Keratinocyte (primary cell): ENCODE measurements around the gene MTRF1. TPM values are rescaled to one million over a fixed set of nuclear protein-coding genes. Genes with fewer than 3 reads are reported as not detected.
"Not testable (repeated sequence)": the region's sequence is repeated elsewhere in the genome, so short reads cannot be mapped to it uniquely, and the experiment has no call there.

Experiments used
- DNase-seq: peaks from one replicate; pipeline ENCODE4 v3.0.0-alpha.2; 2011; ENCODE audit warnings: low read depth, missing footprints, low spot score
- FAIRE-seq: peaks from 2 replicates; lab custom pipeline; 2011; peaks lifted over from hg19 to GRCh38; lab: Jason Lieb, UNC
- H2AFZ ChIP-seq: 2 replicates; pipeline ENCODE4 v1.6.0; 2012; ENCODE audit warnings: low read length, control low read depth, inconsistent platforms; ENCODE audit not compliant: control insufficient read depth
- H3K27ac ChIP-seq: 2 replicates; pipeline ENCODE4 v1.5.1; 2011; ENCODE audit warnings: low read length; ENCODE audit not compliant: control insufficient read depth, insufficient read depth
- H3K27me3 ChIP-seq: 3 replicates; pipeline ENCODE4 v1.6.0; 2011; ENCODE audit warnings: low read length; ENCODE audit not compliant: control insufficient read depth, insufficient read depth; ENCODE audit errors: extremely low read depth
- H3K36me3 ChIP-seq, 2 experiments: 2 replicates in 1 of 2; 3 replicates in 1 of 2; pipeline ENCODE4 v1.5.1; 2011; ENCODE audit warnings: low read length in 2 of 2, mild to moderate bottlenecking in 1 of 2; ENCODE audit not compliant: control insufficient read depth in 2 of 2, insufficient read depth in 2 of 2; ENCODE audit errors: extremely low read depth in 1 of 2
- H3K4me1 ChIP-seq: 3 replicates; pipeline ENCODE4 v1.5.1; 2011; ENCODE audit warnings: low read length; ENCODE audit not compliant: control insufficient read depth, insufficient read depth; ENCODE audit errors: extremely low read depth
- H3K4me2 ChIP-seq: 3 replicates; pipeline ENCODE4 v1.6.0; 2011; ENCODE audit warnings: low read depth, low read length; ENCODE audit not compliant: control insufficient read depth, insufficient read depth; ENCODE audit errors: extremely low read depth
- H3K4me3 ChIP-seq, 3 experiments: fragments of 200-600 bp in 1 of 3; sonication (generic) in 1 of 3; 2 replicates in 2 of 3; 3 replicates in 1 of 3; pipeline ENCODE4 v1.5.1; 2011 to 2016; ENCODE audit warnings: low read length in 3 of 3, mild to moderate bottlenecking in 3 of 3, control low read depth in 2 of 3, inconsistent platforms in 1 of 3, low read depth in 1 of 3, mixed read lengths in 1 of 3, mixed run types in 1 of 3, moderate library complexity in 1 of 3; ENCODE audit not compliant: control insufficient read depth in 2 of 3, insufficient read depth in 2 of 3; ENCODE audit errors: extremely low read depth in 1 of 3
- H3K79me2 ChIP-seq: 2 replicates; pipeline ENCODE4 v1.6.0; 2012; ENCODE audit warnings: low read length; ENCODE audit not compliant: control insufficient read depth, insufficient read depth
- H3K9ac ChIP-seq: 3 replicates; pipeline ENCODE4 v1.6.0; 2011; ENCODE audit warnings: low read length; ENCODE audit not compliant: control insufficient read depth, insufficient read depth; ENCODE audit errors: extremely low read depth
- H3K9me1 ChIP-seq: 3 replicates; pipeline ENCODE4 v1.6.0; 2011; ENCODE audit warnings: low read length; ENCODE audit not compliant: control insufficient read depth, insufficient read depth; ENCODE audit errors: extremely low read depth
- H3K9me3 ChIP-seq: 2 replicates; pipeline ENCODE4 v1.5.1; 2012; ENCODE audit warnings: low read depth, low read length; ENCODE audit not compliant: control insufficient read depth
- H4K20me1 ChIP-seq: 3 replicates; pipeline ENCODE4 v1.6.0; 2011; ENCODE audit warnings: low read length; ENCODE audit not compliant: control insufficient read depth, insufficient read depth; ENCODE audit errors: extremely low read depth
- EZH2 ChIP-seq: IDR thresholded peaks from one replicate; pipeline ENCODE4 v1.6.1; 2012; ENCODE audit warnings: inconsistent platforms, mild to moderate bottlenecking, low read length, moderate library complexity
- dilution Hi-C: fragments of 300-500 bp; cut with MboI; formaldehyde crosslinking; loops from one replicate; pipeline ENCODE4 v1.7.0; 2020; ENCODE audit warnings: low sequenced_read_pairs; ENCODE audit not compliant: extremely low pct_ligation_motif_present
- polyA plus RNA-seq, 5 experiments: library from polyadenylated mRNA; depleted of rRNA in 3 of 5; stranded (reverse) in 3 of 5; stranded (forward) in 1 of 5; unstranded in 1 of 5; fragments of >200 nt; gene quantifications; 1 replicate in 1 of 5; 2 replicates in 3 of 5; 3 replicates in 1 of 5; pipeline versions ENCODE4 v1.2.1 to v1.2.3, GENCODE V29; 2011 to 2012; ENCODE audit warnings: missing spikeins in 2 of 5, low read depth in 1 of 5, low replicate concordance in 1 of 5
- TF ChIP-seq, protein P1 (sequence below), 3 experiments: IDR thresholded peaks in 1 of 3; conservative IDR thresholded peaks in 1 of 3; optimal IDR thresholded peaks in 1 of 3; 2 replicates in 2 of 3; 3 replicates in 1 of 3; pipeline versions ENCODE3 to v1.5.1; 2011; ENCODE audit warnings: low read length in 3 of 3, mild to moderate bottlenecking in 3 of 3, moderate library complexity in 2 of 3, control low read depth in 1 of 3, inconsistent platforms in 1 of 3; ENCODE audit not compliant: insufficient read depth in 2 of 3; ENCODE audit errors: extremely low read depth in 1 of 3

Gene MTRF1
- polyA plus RNA-seq, 1 donor (not counting 4 experiments of a cell fraction or from before 2014, with no cell fraction given): 16.9 TPM

DNA sequence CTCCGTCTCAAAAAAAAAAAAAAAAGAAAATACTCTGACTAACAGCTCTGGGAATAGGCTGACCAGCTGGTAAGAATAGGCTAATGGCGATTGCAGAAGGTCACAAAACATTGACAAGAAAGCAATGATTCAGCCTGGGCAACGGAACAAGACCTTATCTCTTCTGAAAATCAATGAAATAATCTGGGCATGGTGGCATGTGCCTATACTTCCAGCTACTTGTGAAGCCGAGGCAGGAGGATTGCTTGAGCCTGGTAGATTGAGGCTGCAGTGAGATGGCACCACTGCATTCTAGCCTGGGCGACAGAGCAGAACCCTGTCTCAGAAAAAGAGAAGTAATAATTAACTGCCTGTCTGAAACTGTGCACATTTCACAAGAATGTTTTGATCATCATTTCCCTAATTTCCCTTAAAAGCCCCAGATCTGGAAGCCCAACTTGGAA lies 18.8 kb upstream of the MTRF1 start:
- H3K27me3 ChIP-seq: no peaks in the 10 kb centered on the region
- H3K9me1 ChIP-seq: no peaks in the 10 kb centered on the region
- no peaks in the 10 kb centered on the region for H4K20me1 ChIP-seq
- no peak overlapping the region for H2AFZ ChIP-seq
- H3K9me3 ChIP-seq: no peaks in the 10 kb centered on the region
- no peak overlapping the region for H3K27ac ChIP-seq
- no peaks in the 10 kb centered on the region for H3K79me2 ChIP-seq
- H3K4me1 ChIP-seq: peaks cover 11% of the 10 kb centered on the region
- no peak overlapping the region for H3K9ac ChIP-seq
- FAIRE-seq: no peak
- no peaks in the 10 kb centered on the region for H3K36me3 ChIP-seq
- dilution Hi-C loops: no loop called here
- DNase-seq: no peak
- no peak overlapping the region for H3K4me3 ChIP-seq
- no peak overlapping the region for H3K4me2 ChIP-seq
- TF ChIP-seq, protein P1, sequence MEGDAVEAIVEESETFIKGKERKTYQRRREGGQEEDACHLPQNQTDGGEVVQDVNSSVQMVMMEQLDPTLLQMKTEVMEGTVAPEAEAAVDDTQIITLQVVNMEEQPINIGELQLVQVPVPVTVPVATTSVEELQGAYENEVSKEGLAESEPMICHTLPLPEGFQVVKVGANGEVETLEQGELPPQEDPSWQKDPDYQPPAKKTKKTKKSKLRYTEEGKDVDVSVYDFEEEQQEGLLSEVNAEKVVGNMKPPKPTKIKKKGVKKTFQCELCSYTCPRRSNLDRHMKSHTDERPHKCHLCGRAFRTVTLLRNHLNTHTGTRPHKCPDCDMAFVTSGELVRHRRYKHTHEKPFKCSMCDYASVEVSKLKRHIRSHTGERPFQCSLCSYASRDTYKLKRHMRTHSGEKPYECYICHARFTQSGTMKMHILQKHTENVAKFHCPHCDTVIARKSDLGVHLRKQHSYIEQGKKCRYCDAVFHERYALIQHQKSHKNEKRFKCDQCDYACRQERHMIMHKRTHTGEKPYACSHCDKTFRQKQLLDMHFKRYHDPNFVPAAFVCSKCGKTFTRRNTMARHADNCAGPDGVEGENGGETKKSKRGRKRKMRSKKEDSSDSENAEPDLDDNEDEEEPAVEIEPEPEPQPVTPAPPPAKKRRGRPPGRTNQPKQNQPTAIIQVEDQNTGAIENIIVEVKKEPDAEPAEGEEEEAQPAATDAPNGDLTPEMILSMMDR (optimal IDR thresholded peaks at IDR 0.05 in 1 of 3, IDR thresholded peaks at IDR 0.05 in 1 of 3, conservative IDR thresholded peaks at IDR 0.05 in 1 of 3; ENCODE audit: extremely low read depth in 1 of 3, insufficient read depth in 2 of 3, low read length in 3 of 3): no peak
- TF ChIP-seq EZH2: no peak

DNA sequence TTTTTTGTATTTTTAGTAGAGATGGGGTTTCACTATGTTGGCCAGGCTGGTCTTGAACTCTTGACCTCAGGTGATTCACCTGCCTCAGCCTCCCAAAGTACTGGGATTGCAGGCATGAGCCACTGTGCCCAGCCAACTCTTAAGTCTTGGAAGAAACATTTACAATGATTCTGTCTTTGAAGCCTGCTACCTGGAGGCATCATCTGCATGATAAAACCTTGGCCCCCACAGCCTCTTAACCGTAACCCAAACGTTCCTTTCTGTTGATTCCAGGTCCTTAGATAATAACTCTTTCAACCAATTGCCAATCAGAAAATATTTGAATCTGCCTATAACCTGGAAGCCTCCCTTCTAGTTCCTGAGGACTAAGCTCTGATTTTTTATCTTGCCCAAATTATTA lies 15.8 kb upstream of the MTRF1 start:
- H3K79me2 ChIP-seq, H3K27ac ChIP-seq, H3K4me1 ChIP-seq, DNase-seq, H3K9me1 ChIP-seq, H3K9me3 ChIP-seq, H3K9ac ChIP-seq, H3K4me2 ChIP-seq, H2AFZ ChIP-seq, dilution Hi-C loops, H3K27me3 ChIP-seq, H3K4me3 ChIP-seq, H3K36me3 ChIP-seq, FAIRE-seq, H4K20me1 ChIP-seq: not testable (repeated sequence)

DNA sequence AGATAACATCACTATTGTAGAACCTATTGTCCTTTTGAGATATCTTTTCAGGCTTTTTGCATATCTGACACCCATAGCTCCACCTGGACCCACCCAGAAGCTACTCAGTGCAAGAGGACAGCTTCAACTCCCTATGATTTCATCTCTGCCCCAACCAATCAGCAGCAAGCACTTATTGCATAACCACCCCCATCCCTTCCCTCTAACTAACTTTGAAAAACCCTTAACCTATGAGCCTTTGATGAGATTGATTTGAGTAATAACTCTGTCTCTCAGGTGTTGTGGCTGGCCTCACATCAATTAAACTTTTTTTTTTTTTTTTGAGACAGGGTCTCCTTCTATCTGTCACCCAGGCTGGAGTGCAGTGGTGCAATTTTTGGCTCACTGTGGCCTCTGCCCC lies 13.4 kb upstream of the MTRF1 start:
- H3K9ac ChIP-seq: no peak overlapping the region
- H3K79me2 ChIP-seq: no peaks in the 10 kb centered on the region
- no peaks in the 10 kb centered on the region for H3K4me1 ChIP-seq
- TF ChIP-seq, protein P1 (optimal IDR thresholded peaks at IDR 0.05 in 1 of 3, IDR thresholded peaks at IDR 0.05 in 1 of 3, conservative IDR thresholded peaks at IDR 0.05 in 1 of 3; ENCODE audit: extremely low read depth in 1 of 3, insufficient read depth in 2 of 3, low read length in 3 of 3): no peak
- no peak for TF ChIP-seq EZH2
- H3K9me1 ChIP-seq: no peaks in the 10 kb centered on the region
- no peak overlapping the region for H3K4me2 ChIP-seq
- no peak overlapping the region for H2AFZ ChIP-seq
- no peak overlapping the region for H3K4me3 ChIP-seq
- DNase-seq (no peak), FAIRE-seq (no peak)
- H3K36me3 ChIP-seq: no peaks in the 10 kb centered on the region
- H3K9me3 ChIP-seq: no peaks in the 10 kb centered on the region
- no peaks in the 10 kb centered on the region for H4K20me1 ChIP-seq
- dilution Hi-C loops: no loop called here
- H3K27me3 ChIP-seq: no peaks in the 10 kb centered on the region
- H3K27ac ChIP-seq: no peak overlapping the region
